Measurements from ENCODE around the gene NFAT5.
A peak's percentile ranks its signal among the peaks of the same experiment; 100 is the strongest.

Gene NFAT5

DNA sequence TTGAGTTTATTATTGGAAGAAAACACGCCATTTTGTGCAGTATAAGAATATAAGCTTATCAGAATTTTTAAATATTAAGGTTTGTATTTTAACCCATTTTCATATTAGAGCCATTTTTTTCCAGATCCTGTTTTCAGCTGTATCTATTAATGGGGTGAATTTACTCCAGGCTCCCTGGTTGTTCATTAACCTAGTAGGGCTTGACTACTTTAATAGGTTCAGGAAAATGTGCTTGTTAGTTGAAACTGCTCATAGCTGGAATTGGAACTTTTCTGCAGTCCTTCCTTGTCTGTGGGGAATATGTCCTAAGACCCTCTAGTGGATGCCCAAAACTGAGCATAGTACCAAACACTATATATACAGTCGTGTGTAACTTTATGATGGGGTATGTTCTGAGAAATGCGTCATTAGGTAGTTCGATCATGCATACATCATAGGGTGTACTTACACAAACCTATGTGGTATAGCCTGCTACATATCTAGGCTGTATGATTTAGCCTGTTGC, 28.0 kb downstream of the NFAT5 start:
- no peak for DNase-seq (ENCODE audit: low read depth in 1 of 2, low spot score in 1 of 2)
- in situ Hi-C loops (cut with HindIII; ENCODE audit: low pct_unique_long_range_greater_than_20kb, low sequenced_read_pairs) = no loop called here
- no peak for TF ChIP-seq JUND (IDR thresholded peaks at IDR 0.05; ENCODE audit: low read depth)

DNA sequence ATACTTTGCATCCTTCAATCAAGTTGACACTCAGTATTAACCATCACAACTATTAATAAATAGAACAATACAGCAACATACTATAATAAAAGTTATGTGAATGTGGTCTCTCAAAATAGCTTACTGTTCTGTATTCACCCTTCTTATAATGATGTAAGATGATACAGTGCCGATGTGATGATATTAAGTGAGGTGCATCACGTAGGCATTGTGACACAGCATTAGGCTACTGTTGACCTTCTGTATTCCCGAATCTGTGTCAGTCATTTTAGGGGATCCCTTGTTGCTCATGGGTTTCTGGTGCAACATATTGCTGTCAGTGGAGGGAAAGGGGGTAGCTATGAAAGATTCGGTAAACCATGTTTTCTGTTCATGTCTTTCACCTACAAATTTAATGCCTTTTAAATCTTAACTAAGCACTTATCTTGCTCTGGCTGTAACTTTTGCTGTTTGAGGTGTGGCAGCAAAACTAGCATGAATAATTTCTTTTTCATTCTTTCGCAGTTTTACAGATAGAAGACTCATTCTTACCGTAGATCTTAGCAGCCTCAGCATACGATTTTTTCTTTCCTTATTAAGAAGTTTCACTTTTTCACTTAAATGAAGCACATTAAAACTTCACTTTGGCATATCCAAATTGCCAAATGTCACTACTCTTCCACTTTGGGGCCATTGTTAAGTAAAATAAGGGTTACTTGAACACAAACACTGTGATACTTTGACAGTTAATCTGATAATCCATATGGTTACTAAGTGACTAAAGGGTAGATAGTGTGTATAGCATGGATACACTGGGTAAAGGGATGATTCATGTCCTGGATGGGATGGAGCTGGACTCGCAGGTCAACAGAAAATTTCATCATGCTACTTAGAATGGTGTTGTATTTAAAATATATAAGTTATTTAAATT, 29.6 kb downstream of the NFAT5 start:
- no peak for TF ChIP-seq JUND (IDR thresholded peaks at IDR 0.05; ENCODE audit: low read depth)
- DNase-seq (ENCODE audit: low read depth in 1 of 2, low spot score in 1 of 2) = no peak
- in situ Hi-C loops (cut with HindIII; ENCODE audit: low pct_unique_long_range_greater_than_20kb, low sequenced_read_pairs) = no loop called here

DNA sequence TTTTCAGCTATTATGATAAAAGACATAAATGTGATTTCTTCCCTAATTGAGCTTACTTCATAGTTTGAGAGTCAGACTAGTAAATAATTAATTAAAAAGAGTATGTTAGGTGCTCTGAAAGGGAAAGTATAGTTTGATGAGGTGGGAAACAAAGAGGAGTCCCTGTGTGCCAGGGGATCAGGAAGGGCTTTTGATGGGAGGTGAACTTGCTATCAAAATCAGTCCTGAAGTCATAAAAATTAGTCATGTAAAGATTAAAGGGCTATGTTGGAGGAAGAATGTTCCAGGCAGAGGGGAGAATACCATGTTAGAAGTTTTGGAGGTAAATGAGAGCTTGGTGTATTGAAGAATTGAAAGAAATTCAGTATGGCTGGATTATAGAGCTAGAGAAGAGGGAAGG, 31.0 kb downstream of the NFAT5 start:
- TF ChIP-seq JUND (IDR thresholded peaks at IDR 0.05; ENCODE audit: low read depth) = no peak
- no peak for DNase-seq (ENCODE audit: low read depth in 1 of 2, low spot score in 1 of 2)
- in situ Hi-C loops (cut with HindIII; ENCODE audit: low pct_unique_long_range_greater_than_20kb, low sequenced_read_pairs) = no loop called here

DNA sequence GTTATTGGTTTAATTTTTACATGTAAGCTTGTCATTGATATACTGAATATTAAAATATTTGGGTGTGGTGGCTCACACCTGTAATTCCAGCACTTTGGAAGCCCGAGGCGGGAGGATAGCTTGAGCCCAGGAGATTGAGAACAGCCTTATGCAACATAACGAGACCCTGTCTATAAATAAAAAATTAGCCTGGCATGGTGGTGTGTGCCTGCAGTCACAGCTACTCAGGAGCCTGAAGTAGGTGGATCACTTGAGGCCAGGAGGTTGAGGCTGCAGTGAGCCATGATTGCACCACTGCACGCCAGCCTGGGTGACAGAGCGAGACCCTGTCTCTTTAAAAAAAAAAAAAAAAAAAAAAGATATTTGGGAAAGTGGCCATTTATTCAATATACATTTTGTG, 32.3 kb downstream of the NFAT5 start:
- no peak for TF ChIP-seq JUND (IDR thresholded peaks at IDR 0.05; ENCODE audit: low read depth)
- no peak for DNase-seq (ENCODE audit: low read depth in 1 of 2, low spot score in 1 of 2)
- in situ Hi-C loops (cut with HindIII; ENCODE audit: low pct_unique_long_range_greater_than_20kb, low sequenced_read_pairs) = no loop called here

- in situ Hi-C loops (cut with HindIII; ENCODE audit: low pct_unique_long_range_greater_than_20kb, low sequenced_read_pairs) = no loop called here
- no peak for DNase-seq (ENCODE audit: low read depth in 1 of 2, low spot score in 1 of 2)
- no peak for TF ChIP-seq JUND (IDR thresholded peaks at IDR 0.05; ENCODE audit: low read depth)
These were observed 34.0 kb downstream of the NFAT5 start for GRCh38 chr16:69599731-69600130.

- TF ChIP-seq JUND (IDR thresholded peaks at IDR 0.05; ENCODE audit: low read depth) = no peak
- in situ Hi-C loops (cut with HindIII; ENCODE audit: low pct_unique_long_range_greater_than_20kb, low sequenced_read_pairs) = no loop called here
- DNase-seq (ENCODE audit: low read depth in 1 of 2, low spot score in 1 of 2) = no peak
These were observed 34.4 kb downstream of the NFAT5 start for GRCh38 chr16:69600202-69600601.

DNA sequence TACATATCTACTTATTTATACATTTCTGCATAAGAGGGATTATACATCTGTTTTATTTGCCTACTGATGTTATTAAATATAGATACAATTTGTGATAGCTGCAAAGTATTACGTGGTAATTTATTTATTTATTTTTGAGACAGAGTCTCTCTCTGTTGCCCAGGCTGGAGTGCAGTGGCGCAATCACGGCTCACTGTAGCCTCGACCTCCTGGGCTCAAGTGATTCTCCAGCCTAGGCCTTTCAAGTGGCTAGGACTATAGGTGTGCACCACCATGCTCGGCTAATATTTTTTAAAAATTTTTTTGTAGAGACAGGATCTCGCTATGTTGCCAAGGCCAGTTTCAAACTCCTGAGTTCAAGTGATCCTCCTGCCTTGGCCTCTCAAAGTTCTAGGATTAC, 35.5 kb downstream of the NFAT5 start:
- TF ChIP-seq JUND (IDR thresholded peaks at IDR 0.05; ENCODE audit: low read depth) = no peak
- DNase-seq (ENCODE audit: low read depth in 1 of 2, low spot score in 1 of 2) = no peak
- in situ Hi-C loops (cut with HindIII; ENCODE audit: low pct_unique_long_range_greater_than_20kb, low sequenced_read_pairs) = no loop called here

DNA sequence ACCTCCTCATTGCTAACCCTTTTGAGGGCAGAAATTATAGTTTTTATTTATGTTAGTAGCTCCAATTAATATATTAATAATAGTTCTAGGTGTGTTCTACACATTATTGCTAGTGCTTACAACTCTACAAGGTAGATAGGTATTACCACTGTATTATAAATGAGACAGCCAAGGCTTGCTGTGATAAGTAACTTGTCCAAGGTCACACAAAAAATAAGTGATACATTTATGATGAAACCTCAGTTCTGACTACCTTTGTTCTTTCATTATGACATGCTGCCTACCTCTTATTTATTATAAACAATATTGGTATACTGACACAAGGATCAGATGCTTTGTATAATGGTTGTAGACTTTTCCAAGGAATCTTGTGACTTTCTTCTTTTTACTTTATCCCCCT, 41.2 kb downstream of the NFAT5 start:
- no peak for TF ChIP-seq JUND (IDR thresholded peaks at IDR 0.05; ENCODE audit: low read depth)
- in situ Hi-C loops (cut with HindIII; ENCODE audit: low pct_unique_long_range_greater_than_20kb, low sequenced_read_pairs) = no loop called here
- no peak for DNase-seq (ENCODE audit: low read depth in 1 of 2, low spot score in 1 of 2)

- in situ Hi-C loops (cut with HindIII; ENCODE audit: low pct_unique_long_range_greater_than_20kb, low sequenced_read_pairs) = no loop called here
- no peak for DNase-seq (ENCODE audit: low read depth in 1 of 2, low spot score in 1 of 2)
- TF ChIP-seq JUND (IDR thresholded peaks at IDR 0.05; ENCODE audit: low read depth) = no peak
These were observed 41.9 kb downstream of the NFAT5 start for GRCh38 chr16:69607674-69608073.

- in situ Hi-C loops (cut with HindIII; ENCODE audit: low pct_unique_long_range_greater_than_20kb, low sequenced_read_pairs) = no loop called here
- DNase-seq (ENCODE audit: low read depth in 1 of 2, low spot score in 1 of 2) = no peak
- TF ChIP-seq JUND (IDR thresholded peaks at IDR 0.05; ENCODE audit: low read depth) = no peak
These were observed 44.6 kb downstream of the NFAT5 start for GRCh38 chr16:69610356-69610755.

DNA sequence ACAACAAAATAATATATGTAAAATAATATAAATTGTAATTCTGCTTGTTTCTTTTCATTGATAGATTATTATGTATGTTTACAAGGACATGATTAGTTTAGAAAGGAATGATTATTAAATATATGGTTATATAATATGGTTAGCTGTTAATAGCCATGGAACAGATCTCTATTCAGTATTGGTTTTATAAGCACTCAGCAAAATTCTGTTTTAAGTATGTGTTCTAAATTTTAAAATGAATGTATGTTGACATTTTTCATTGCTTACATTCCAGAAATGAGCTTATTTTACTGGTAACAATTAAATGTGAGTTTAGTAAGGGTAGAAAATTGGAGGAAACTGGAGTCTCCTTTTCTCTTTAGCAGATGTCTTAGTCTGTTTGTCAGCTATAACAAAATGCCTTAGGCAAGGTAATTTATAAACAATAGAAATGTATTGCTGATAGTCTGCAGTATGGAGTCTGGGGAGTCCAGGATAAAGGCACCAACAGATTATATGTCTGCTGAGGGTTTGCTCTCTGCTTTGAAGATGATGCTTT, 45.4 kb downstream of the NFAT5 start:
- DNase-seq (ENCODE audit: low read depth in 1 of 2, low spot score in 1 of 2) = no peak
- in situ Hi-C loops (cut with HindIII; ENCODE audit: low pct_unique_long_range_greater_than_20kb, low sequenced_read_pairs) = no loop called here
- TF ChIP-seq JUND (IDR thresholded peaks at IDR 0.05; ENCODE audit: low read depth) = no peak

GRCh38 chr16:69613378-69614154, 47.8 kb downstream of the NFAT5 start:
- TF ChIP-seq JUND (IDR thresholded peaks at IDR 0.05; ENCODE audit: low read depth) = no peak
- DNase-seq (ENCODE audit: low read depth in 1 of 2, low spot score in 1 of 2) = peak in 1 of 2 experiments; percentile 4

DNA sequence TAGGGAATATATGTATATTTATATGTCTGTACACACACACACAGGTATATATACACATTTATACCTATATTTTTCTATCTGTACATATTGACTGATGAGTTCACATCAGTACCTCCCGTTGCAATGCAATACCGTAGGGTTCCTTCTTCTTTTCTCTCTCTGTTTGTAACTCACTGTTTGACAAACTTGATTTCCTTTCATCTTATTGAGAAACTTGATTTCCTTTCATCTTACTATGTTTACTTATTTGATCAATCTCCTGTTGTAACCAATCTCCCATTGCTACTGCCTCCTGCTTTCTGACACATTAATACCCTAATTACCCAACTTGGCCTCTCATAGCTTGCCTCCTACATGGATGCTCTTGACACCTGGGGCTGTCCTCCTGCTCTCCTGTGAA, 49.8 kb downstream of the NFAT5 start:
- in situ Hi-C loops (cut with HindIII; ENCODE audit: low pct_unique_long_range_greater_than_20kb, low sequenced_read_pairs) = no loop called here
- no peak for DNase-seq (ENCODE audit: low read depth in 1 of 2, low spot score in 1 of 2)
- no peak for TF ChIP-seq JUND (IDR thresholded peaks at IDR 0.05; ENCODE audit: low read depth)

More at GRCh38 chr16:69613378-69614154, 47.8 kb downstream of the NFAT5 start:
- in situ Hi-C loops (cut with HindIII; ENCODE audit: low pct_unique_long_range_greater_than_20kb, low sequenced_read_pairs) = no loop called here
